ENCODE results near the gene C11orf68. TPM values are rescaled to one million over a fixed set of nuclear protein-coding genes. Genes with fewer than 3 reads are reported as not detected.

Gene C11orf68
- total RNA-seq, 1 experiment from 2014 or later = 31.9 TPM

DNA sequence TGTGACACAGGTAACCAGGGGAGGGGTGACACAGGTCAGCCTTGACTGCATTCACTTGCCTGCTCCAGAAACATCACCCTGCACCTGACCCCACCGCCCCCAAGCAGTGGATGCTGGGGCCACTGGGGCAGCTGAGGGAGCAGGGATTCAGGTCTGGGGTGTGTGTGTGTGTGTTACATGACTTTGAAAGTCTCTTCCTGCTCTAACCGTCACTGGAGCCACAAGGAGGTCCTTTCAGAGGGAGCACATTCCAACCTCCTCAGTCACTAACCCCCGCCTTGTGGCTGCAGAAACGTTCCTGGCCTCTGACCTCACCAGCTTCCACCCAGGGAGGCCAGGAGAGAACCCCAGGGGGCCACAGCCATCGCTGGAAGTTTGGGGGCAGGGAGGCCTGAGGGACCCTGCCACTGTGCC is 15.8 kb downstream of the C11orf68 start:
- CTCF ChIA-PET = interaction anchor here (0.8 to 2.3 kb wide), 4 partner anchors 12 to 166 kb away, joined by 3 to 9 read pairs (median 4); partner anchors contain the start of genes CCDC85B and FIBP
- Mint-ChIP-seq H3K4me1 (0 out of 2 replicates have a peak, but pooled peaks cover 4% of the 10 kb centered on the region), H3K27ac (no peak overlapping the region), H3K36me3 (no peaks in the 10 kb centered on the region), H3K9me3 (no peaks in the 10 kb centered on the region), H3K4me3 (no peak overlapping the region), H3K27me3 (ENCODE audit: low read depth) (peaks cover 74% of the 10 kb centered on the region)
- 0 out of 2 replicates have a peak, but pooled peaks have one; percentile 45 for TF ChIP-seq ZNF423 (CRISPR knock-in tag; IDR thresholded peaks at IDR 0.05)
- TF ChIP-seq MAX (CRISPR knock-in tag; IDR thresholded peaks at IDR 0.05) = no peak
- no peak for TF ChIP-seq E2F1 (CRISPR knock-in tag; IDR thresholded peaks at IDR 0.05)
- ATAC-seq (no peak), DNase-seq (ENCODE audit: low spot score) (no peak)
- POLR2A ChIA-PET = interaction anchor here (1.0 kb wide), 1 partner anchor 13 kb away, joined by 5 read pairs; the partner anchor contains the start of gene CCDC85B

GRCh38 chr11:65900899-65901180 is 18.0 kb downstream of the C11orf68 start:
- no peaks in the 10 kb centered on the region for H3K9me3 Mint-ChIP-seq
- peaks cover 83% of the 10 kb centered on the region for H3K27me3 Mint-ChIP-seq (ENCODE audit: low read depth)
- 0 out of 2 replicates have a peak, but pooled peaks cover 4% of the 10 kb centered on the region for H3K4me1 Mint-ChIP-seq
- no peak for DNase-seq (ENCODE audit: low spot score)
- ATAC-seq = no peak
- H3K4me3 Mint-ChIP-seq = peak overlapping the region; percentile 54
- POLR2A ChIA-PET = interaction anchor here (0.6 to 1.7 kb wide), 8 partner anchors 10 to 51 kb away, joined by 3 to 6 read pairs (median 3); partner anchors contain the start of genes CCDC85B, FIBP and MUS81
- H3K27ac Mint-ChIP-seq = 0 out of 2 replicates have a peak overlapping the region, but pooled peaks have one; percentile 41
- no peaks in the 10 kb centered on the region for H3K36me3 Mint-ChIP-seq
- CTCF ChIA-PET = interaction anchor here (1.0 to 2.2 kb wide), 7 partner anchors 10 to 190 kb away, joined by 3 to 33 read pairs (median 10); partner anchors contain the start of genes CCDC85B, FIBP and MUS81
- TF ChIP-seq SOX15 (CRISPR knock-in tag; IDR thresholded peaks at IDR 0.05) (no peak), JAZF1 (CRISPR knock-in tag; IDR thresholded peaks at IDR 0.05) (no peak), NFATC4 (CRISPR knock-in tag; IDR thresholded peaks at IDR 0.05) (no peak), ZBTB43 (CRISPR knock-in tag; IDR thresholded peaks at IDR 0.05) (no peak), ARID4B (CRISPR knock-in tag; IDR thresholded peaks at IDR 0.05; ENCODE audit: borderline replicate concordance) (no peak), E2F4 (CRISPR knock-in tag; IDR thresholded peaks at IDR 0.05; ENCODE audit: borderline replicate concordance, low read depth) (no peak), ATF1 (CRISPR knock-in tag; IDR thresholded peaks at IDR 0.05) (no peak), USF1 (CRISPR knock-in tag; IDR thresholded peaks at IDR 0.05) (no peak), NR1H2 (CRISPR knock-in tag; IDR thresholded peaks at IDR 0.05) (no peak), TP53 (CRISPR knock-in tag; IDR thresholded peaks at IDR 0.05) (no peak), TEAD4 (CRISPR knock-in tag; IDR thresholded peaks at IDR 0.05) (no peak)
- TF ChIP-seq, protein P1, sequence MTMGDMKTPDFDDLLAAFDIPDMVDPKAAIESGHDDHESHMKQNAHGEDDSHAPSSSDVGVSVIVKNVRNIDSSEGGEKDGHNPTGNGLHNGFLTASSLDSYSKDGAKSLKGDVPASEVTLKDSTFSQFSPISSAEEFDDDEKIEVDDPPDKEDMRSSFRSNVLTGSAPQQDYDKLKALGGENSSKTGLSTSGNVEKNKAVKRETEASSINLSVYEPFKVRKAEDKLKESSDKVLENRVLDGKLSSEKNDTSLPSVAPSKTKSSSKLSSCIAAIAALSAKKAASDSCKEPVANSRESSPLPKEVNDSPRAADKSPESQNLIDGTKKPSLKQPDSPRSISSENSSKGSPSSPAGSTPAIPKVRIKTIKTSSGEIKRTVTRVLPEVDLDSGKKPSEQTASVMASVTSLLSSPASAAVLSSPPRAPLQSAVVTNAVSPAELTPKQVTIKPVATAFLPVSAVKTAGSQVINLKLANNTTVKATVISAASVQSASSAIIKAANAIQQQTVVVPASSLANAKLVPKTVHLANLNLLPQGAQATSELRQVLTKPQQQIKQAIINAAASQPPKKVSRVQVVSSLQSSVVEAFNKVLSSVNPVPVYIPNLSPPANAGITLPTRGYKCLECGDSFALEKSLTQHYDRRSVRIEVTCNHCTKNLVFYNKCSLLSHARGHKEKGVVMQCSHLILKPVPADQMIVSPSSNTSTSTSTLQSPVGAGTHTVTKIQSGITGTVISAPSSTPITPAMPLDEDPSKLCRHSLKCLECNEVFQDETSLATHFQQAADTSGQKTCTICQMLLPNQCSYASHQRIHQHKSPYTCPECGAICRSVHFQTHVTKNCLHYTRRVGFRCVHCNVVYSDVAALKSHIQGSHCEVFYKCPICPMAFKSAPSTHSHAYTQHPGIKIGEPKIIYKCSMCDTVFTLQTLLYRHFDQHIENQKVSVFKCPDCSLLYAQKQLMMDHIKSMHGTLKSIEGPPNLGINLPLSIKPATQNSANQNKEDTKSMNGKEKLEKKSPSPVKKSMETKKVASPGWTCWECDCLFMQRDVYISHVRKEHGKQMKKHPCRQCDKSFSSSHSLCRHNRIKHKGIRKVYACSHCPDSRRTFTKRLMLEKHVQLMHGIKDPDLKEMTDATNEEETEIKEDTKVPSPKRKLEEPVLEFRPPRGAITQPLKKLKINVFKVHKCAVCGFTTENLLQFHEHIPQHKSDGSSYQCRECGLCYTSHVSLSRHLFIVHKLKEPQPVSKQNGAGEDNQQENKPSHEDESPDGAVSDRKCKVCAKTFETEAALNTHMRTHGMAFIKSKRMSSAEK (CRISPR knock-in tag; IDR thresholded peaks at IDR 0.05; ENCODE audit: borderline replicate concordance) = no peak
- TF ChIP-seq, protein P2, sequence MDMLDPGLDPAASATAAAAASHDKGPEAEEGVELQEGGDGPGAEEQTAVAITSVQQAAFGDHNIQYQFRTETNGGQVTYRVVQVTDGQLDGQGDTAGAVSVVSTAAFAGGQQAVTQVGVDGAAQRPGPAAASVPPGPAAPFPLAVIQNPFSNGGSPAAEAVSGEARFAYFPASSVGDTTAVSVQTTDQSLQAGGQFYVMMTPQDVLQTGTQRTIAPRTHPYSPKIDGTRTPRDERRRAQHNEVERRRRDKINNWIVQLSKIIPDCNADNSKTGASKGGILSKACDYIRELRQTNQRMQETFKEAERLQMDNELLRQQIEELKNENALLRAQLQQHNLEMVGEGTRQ (CRISPR knock-in tag; IDR thresholded peaks at IDR 0.05) = no peak
- TF ChIP-seq, protein P3, sequence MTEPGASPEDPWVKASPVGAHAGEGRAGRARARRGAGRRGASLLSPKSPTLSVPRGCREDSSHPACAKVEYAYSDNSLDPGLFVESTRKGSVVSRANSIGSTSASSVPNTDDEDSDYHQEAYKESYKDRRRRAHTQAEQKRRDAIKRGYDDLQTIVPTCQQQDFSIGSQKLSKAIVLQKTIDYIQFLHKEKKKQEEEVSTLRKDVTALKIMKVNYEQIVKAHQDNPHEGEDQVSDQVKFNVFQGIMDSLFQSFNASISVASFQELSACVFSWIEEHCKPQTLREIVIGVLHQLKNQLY (CRISPR knock-in tag; IDR thresholded peaks at IDR 0.05) = no peak
- TF ChIP-seq, protein P4, sequence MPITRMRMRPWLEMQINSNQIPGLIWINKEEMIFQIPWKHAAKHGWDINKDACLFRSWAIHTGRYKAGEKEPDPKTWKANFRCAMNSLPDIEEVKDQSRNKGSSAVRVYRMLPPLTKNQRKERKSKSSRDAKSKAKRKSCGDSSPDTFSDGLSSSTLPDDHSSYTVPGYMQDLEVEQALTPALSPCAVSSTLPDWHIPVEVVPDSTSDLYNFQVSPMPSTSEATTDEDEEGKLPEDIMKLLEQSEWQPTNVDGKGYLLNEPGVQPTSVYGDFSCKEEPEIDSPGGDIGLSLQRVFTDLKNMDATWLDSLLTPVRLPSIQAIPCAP (CRISPR knock-in tag; IDR thresholded peaks at IDR 0.05) = no peak
